H9 (cell line): ENCODE measurements around the gene ADAMTS6. TPM values are rescaled to one million over a fixed set of nuclear protein-coding genes. Genes with fewer than 3 reads are reported as not detected.

Experiments
- DNase-seq: peaks from one replicate; pipeline ENCODE4 v3.0.0-alpha.2; 2017
- H2AFZ ChIP-seq: one replicate; pipeline ENCODE4 v1.6.1; 2013; ENCODE audit warnings: mild to moderate bottlenecking, low read length, control low read depth, moderate library complexity
- H2AK5ac ChIP-seq: 2 replicates; pipeline ENCODE4 v1.6.1; 2013; ENCODE audit warnings: low read length, control low read depth, mixed read lengths; ENCODE audit not compliant: insufficient read length
- H2BK120ac ChIP-seq: one replicate; pipeline ENCODE4 v1.6.1; 2013; ENCODE audit warnings: low read depth, mild to moderate bottlenecking, low read length, control low read depth, inconsistent platforms; ENCODE audit not compliant: poor library complexity, severe bottlenecking
- H2BK12ac ChIP-seq: 2 replicates; pipeline ENCODE4 v1.6.1; 2013; ENCODE audit warnings: low read length, control low read depth, mixed read lengths, low read depth; ENCODE audit not compliant: insufficient read length
- H2BK15ac ChIP-seq: 2 replicates; pipeline ENCODE4 v1.6.1; 2013; ENCODE audit warnings: low read depth, low read length, control low read depth
- H2BK20ac ChIP-seq: one replicate; pipeline ENCODE4 v1.6.1; 2013; ENCODE audit warnings: low read depth, mild to moderate bottlenecking, low read length, control low read depth, inconsistent platforms; ENCODE audit not compliant: poor library complexity, severe bottlenecking
- H2BK5ac ChIP-seq: 2 replicates; pipeline ENCODE4 v1.6.1; 2013; ENCODE audit warnings: low read length, control low read depth, mixed read lengths; ENCODE audit not compliant: insufficient read length
- H3K14ac ChIP-seq: 2 replicates; pipeline ENCODE4 v1.6.1; 2013; ENCODE audit warnings: low read length, control low read depth; ENCODE audit not compliant: insufficient read depth
- H3K18ac ChIP-seq: 2 replicates; pipeline ENCODE4 v1.6.1; 2013; ENCODE audit warnings: low read depth, mild to moderate bottlenecking, mixed read lengths, low read length, control low read depth; ENCODE audit not compliant: insufficient read length
- H3K23ac ChIP-seq: 2 replicates; pipeline ENCODE4 v1.6.1; 2013; ENCODE audit warnings: low read length, control low read depth, mixed read lengths, low read depth; ENCODE audit not compliant: insufficient read length
- H3K23me2 ChIP-seq: 2 replicates; pipeline ENCODE4 v1.6.1; 2013; ENCODE audit warnings: low read depth, mild to moderate bottlenecking, mixed read lengths, low read length, control low read depth; ENCODE audit not compliant: insufficient read length, poor library complexity, severe bottlenecking
- H3K27ac ChIP-seq: 2 replicates; pipeline ENCODE4 v1.5.1; 2013; ENCODE audit warnings: low read length, control low read depth, mixed read lengths, low read depth; ENCODE audit not compliant: insufficient read length
- H3K27me3 ChIP-seq: 2 replicates; pipeline ENCODE4 v1.6.1; 2013; ENCODE audit warnings: low read length, control low read depth, inconsistent platforms; ENCODE audit not compliant: insufficient read depth
- H3K4ac ChIP-seq: 2 replicates; pipeline ENCODE4 v1.6.1; 2013; ENCODE audit warnings: low read depth, mild to moderate bottlenecking, control low read depth, inconsistent platforms, low read length, moderate library complexity
- H3K4me1 ChIP-seq: 2 replicates; pipeline ENCODE4 v1.6.1; 2013; ENCODE audit warnings: low read length, control low read depth, inconsistent platforms; ENCODE audit not compliant: insufficient read depth
- H3K4me2 ChIP-seq: 2 replicates; pipeline ENCODE4 v1.6.1; 2013; ENCODE audit warnings: low read length, control low read depth, mixed read lengths; ENCODE audit not compliant: insufficient read length, insufficient read depth
- H3K56ac ChIP-seq: 2 replicates; pipeline ENCODE4 v1.6.1; 2013; ENCODE audit warnings: low read depth, mild to moderate bottlenecking, mixed read lengths, low read length, control low read depth; ENCODE audit not compliant: insufficient read length
- H3K79me1 ChIP-seq: 2 replicates; pipeline ENCODE4 v1.6.1; 2013; ENCODE audit warnings: low read depth, mild to moderate bottlenecking, moderate library complexity, low read length, control low read depth, inconsistent platforms; ENCODE audit not compliant: insufficient read depth, poor library complexity, severe bottlenecking
- H3K79me2 ChIP-seq: 2 replicates; pipeline ENCODE4 v1.6.1; 2013; ENCODE audit warnings: low read length, control low read depth, inconsistent platforms; ENCODE audit not compliant: insufficient read depth
- H3K9ac ChIP-seq: 2 replicates; pipeline ENCODE4 v1.6.1; 2013; ENCODE audit warnings: low read length, control low read depth, mixed read lengths; ENCODE audit not compliant: insufficient read length; ENCODE audit errors: extremely low read depth
- H3K9me3 ChIP-seq: one replicate; pipeline ENCODE4 v1.6.1; 2013; ENCODE audit warnings: low read depth, low read length, inconsistent platforms; ENCODE audit not compliant: control insufficient read depth
- H3T11ph ChIP-seq: one replicate; pipeline ENCODE4 v1.6.1; 2013; ENCODE audit warnings: mild to moderate bottlenecking, low read length, control low read depth, inconsistent platforms
- H4K20me1 ChIP-seq: one replicate; pipeline ENCODE4 v1.6.1; 2013; ENCODE audit not compliant: control insufficient read depth, insufficient read length, insufficient read depth
- H4K5ac ChIP-seq: 2 replicates; pipeline ENCODE4 v1.6.1; 2013; ENCODE audit warnings: low read depth, mild to moderate bottlenecking, mixed read lengths, low read length, control low read depth; ENCODE audit not compliant: insufficient read length
- H4K8ac ChIP-seq: replicated peaks from 2 replicates; pipeline ENCODE4 v1.6.1; 2013; ENCODE audit warnings: low read length, control low read depth, mixed read lengths, low read depth; ENCODE audit not compliant: insufficient read length
- H4K91ac ChIP-seq: 2 replicates; pipeline ENCODE4 v1.6.1; 2013; ENCODE audit warnings: low read depth, mild to moderate bottlenecking, moderate library complexity, mixed read lengths, low read length, control low read depth; ENCODE audit not compliant: insufficient read length
- H3K27ac Mint-ChIP-seq, 3 experiments: 2 replicates in 2 of 3; 3 replicates in 1 of 3; pipeline ENCODE4 v1.8.0; 2020 to 2021; ENCODE audit warnings: mixed read lengths in 3 of 3, mild to moderate bottlenecking in 1 of 3, moderate library complexity in 1 of 3
- H3K27me3 Mint-ChIP-seq: 2 replicates; pipeline ENCODE4 v1.8.0; 2021; ENCODE audit warnings: low read depth, mild to moderate bottlenecking, moderate library complexity, mixed read lengths
- H3K36me3 Mint-ChIP-seq, 3 experiments: 2 replicates in 2 of 3; 3 replicates in 1 of 3; pipeline ENCODE4 v1.8.0; 2020 to 2021; ENCODE audit warnings: low read depth in 3 of 3, mixed read lengths in 3 of 3; ENCODE audit not compliant: insufficient read depth in 1 of 3
- H3K4me1 Mint-ChIP-seq, 2 experiments: 2 replicates each; pipeline ENCODE4 v1.8.0; 2020; ENCODE audit warnings: mixed read lengths in 2 of 2
- H3K4me3 Mint-ChIP-seq, 2 experiments: 2 replicates in 1 of 2; 3 replicates in 1 of 2; pipeline ENCODE4 v1.8.0; 2020 to 2021; ENCODE audit warnings: mild to moderate bottlenecking in 2 of 2, mixed read lengths in 2 of 2, moderate library complexity in 1 of 2
- H3K9me3 Mint-ChIP-seq, 2 experiments: 2 replicates in 1 of 2; 3 replicates in 1 of 2; pipeline ENCODE4 v1.8.0; 2020; ENCODE audit warnings: mild to moderate bottlenecking in 2 of 2, mixed read lengths in 2 of 2, moderate library complexity in 1 of 2
- WGBS: extraction: QIAGEN DNeasy Blood & Tissue Kit; methylation state at CpG from one replicate; pipeline ENCODE4 v1.1.7; 2013; ENCODE audit warnings: missing lambda C conversion rate, low lambda C conversion rate, mixed read lengths; ENCODE audit not compliant: insufficient read length; ENCODE audit errors: extremely low coverage; 5-methylcytosine and 5-hydroxymethylcytosine counted together
- total RNA-seq: library from RNA; stranded (reverse); gene quantifications from 2 replicates; pipeline ENCODE4 v1.2.1, GENCODE V29; 2021
- TF ChIP-seq, protein P1 (sequence below): fragments of 200-600 bp; sonication (generic); conservative IDR thresholded peaks from 3 replicates; pipeline ENCODE4 v1.8.0; 2021; ENCODE audit warnings: antibody characterized with exemption, mild to moderate bottlenecking

Gene ADAMTS6
- total RNA-seq, 1 experiment from 2014 or later, result 0.33 TPM

DNA sequence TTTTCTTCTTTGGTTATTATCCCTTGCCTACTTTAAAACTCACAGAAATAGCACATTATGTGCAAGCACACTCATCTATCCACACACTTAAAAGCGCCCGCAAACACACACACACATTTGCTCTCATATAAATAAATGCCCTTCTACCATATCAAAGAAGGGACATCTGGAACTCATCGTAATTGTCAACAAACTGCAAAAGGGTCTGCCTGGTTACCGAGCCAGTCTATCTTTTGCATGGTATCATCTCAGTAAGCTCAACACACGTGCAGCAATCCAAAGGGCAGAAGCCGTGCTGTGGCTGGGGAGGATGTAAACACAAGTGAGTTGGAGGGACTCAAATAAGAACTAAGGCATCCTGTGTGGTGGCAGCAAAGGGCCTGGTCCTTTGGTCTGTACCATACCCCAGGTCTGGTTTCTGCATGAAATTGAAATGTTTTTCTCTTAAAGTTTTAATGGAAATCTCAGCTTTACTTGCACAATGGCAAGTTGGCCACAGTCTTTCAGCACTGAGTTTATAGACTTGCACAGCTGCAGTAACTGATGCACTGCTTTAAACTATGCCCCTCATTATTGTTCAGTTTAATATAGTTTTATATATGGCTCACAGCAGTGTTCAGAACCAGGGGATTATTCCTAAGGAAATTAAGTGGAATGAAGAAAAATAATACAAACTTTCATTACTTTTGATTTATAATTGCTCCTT lies 331.0 kb downstream of the ADAMTS6 start:
- Histone ChIP-seq H3T11ph (no peak overlapping the region), H3K79me1 (no peaks in the 10 kb centered on the region), H2AK5ac (no peak overlapping the region), H3K27me3 (no peaks in the 10 kb centered on the region), H3K79me2 (no peaks in the 10 kb centered on the region), H3K14ac (no peak overlapping the region), H4K5ac (no peak overlapping the region), H2BK5ac (no peak overlapping the region), H3K9me3 (no peaks in the 10 kb centered on the region), H4K20me1 (no peaks in the 10 kb centered on the region), H3K4ac (no peak overlapping the region), H3K23me2 (no peaks in the 10 kb centered on the region), H3K56ac (no peak overlapping the region), H3K18ac (no peak overlapping the region), H2AFZ (no peak overlapping the region), H3K27ac (no peak overlapping the region), H3K9ac (no peak overlapping the region), H4K8ac (no peak overlapping the region), H2BK20ac (no peak overlapping the region), H3K4me1 (no peaks in the 10 kb centered on the region; the same call in 1 of the 2 replicates), H3K4me2 (no peak overlapping the region), H2BK12ac (no peak overlapping the region), H2BK15ac (no peak overlapping the region), H3K23ac (no peak overlapping the region), H4K91ac (no peak overlapping the region), H2BK120ac (no peak overlapping the region)
- H3K4me1 Mint-ChIP-seq, result peaks cover 2 to 3% of the 10 kb centered on the region in 2 experiments; a peak in 2 of 4 replicates
- H3K9me3 Mint-ChIP-seq, result no peaks in the 10 kb centered on the region
- TF ChIP-seq, protein P1, sequence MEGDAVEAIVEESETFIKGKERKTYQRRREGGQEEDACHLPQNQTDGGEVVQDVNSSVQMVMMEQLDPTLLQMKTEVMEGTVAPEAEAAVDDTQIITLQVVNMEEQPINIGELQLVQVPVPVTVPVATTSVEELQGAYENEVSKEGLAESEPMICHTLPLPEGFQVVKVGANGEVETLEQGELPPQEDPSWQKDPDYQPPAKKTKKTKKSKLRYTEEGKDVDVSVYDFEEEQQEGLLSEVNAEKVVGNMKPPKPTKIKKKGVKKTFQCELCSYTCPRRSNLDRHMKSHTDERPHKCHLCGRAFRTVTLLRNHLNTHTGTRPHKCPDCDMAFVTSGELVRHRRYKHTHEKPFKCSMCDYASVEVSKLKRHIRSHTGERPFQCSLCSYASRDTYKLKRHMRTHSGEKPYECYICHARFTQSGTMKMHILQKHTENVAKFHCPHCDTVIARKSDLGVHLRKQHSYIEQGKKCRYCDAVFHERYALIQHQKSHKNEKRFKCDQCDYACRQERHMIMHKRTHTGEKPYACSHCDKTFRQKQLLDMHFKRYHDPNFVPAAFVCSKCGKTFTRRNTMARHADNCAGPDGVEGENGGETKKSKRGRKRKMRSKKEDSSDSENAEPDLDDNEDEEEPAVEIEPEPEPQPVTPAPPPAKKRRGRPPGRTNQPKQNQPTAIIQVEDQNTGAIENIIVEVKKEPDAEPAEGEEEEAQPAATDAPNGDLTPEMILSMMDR, result no peak
- H3K27me3 Mint-ChIP-seq, result no peaks in the 10 kb centered on the region
- no peaks in the 10 kb centered on the region; a peak in 2 of 7 replicates for H3K36me3 Mint-ChIP-seq
- DNase-seq, result no peak
- WGBS, result no CpG with 5 or more reads among the region's 6 CpGs
- no peak overlapping the region for H3K27ac Mint-ChIP-seq
- no peak overlapping the region for H3K4me3 Mint-ChIP-seq
